ENCODE data around the gene MUC12. TPM values are rescaled to one million over a fixed set of nuclear protein-coding genes. Genes with fewer than 3 reads are reported as not detected.
"Not testable (repeated sequence)": the region's sequence is repeated elsewhere in the genome, so short reads cannot be mapped to it uniquely, and the experiment has no call there.

Gene MUC12
- total and polyA plus RNA-seq, 11 donors: 0.02 to 0.23 (median 0.11) TPM; not detected in 7

GRCh38 chr7:100974021-100974420 is 4.7 kb downstream of the MUC12 start:
- Histone ChIP-seq H3K27ac (no peak overlapping the region), H3K4me3 (no peak overlapping the region), H3K4me1 (no peaks in the 10 kb centered on the region), H3K36me3 (no peaks in the 10 kb centered on the region), H3K9me3 (peaks cover 0 to 5% (median 0%) of the 10 kb centered on the region in 12 donors), H3K27me3 (peaks cover 0 to 38% (median 5%) of the 10 kb centered on the region in 9 donors)
- ATAC-seq (no peak), DNase-seq (no peak)
- TF ChIP-seq CTCF (IDR thresholded peaks at IDR 0.05) (no peak), POLR2A (IDR thresholded peaks at IDR 0.05) (no peak)
- WGBS, 4 donors: 79 to 83% (median 82%) methylated on average over 2 of the region's 2 CpGs
- intact Hi-C loops (cut with DNase I): no loop called here

GRCh38 chr7:100975371-100975821 is 6.0 kb downstream of the MUC12 start:
- H3K36me3 ChIP-seq: no peaks in the 10 kb centered on the region
- no peaks in the 10 kb centered on the region for H3K4me1 ChIP-seq
- H3K9me3 ChIP-seq: peaks cover 0 to 5% (median 0%) of the 10 kb centered on the region in 12 donors
- 65 to 73% (median 70%) methylated on average over 3 of the region's 3 CpGs for WGBS, 4 donors
- peak in 1 of 4 donors; percentile 29 for ATAC-seq
- intact Hi-C loops (cut with DNase I): no loop called here
- no peak overlapping the region for H3K27ac ChIP-seq
- H3K27me3 ChIP-seq: peaks cover 0 to 26% (median 0%) of the 10 kb centered on the region in 9 donors
- no peak overlapping the region for H3K4me3 ChIP-seq
- TF ChIP-seq POLR2A (IDR thresholded peaks at IDR 0.05) (no peak), CTCF (IDR thresholded peaks at IDR 0.05) (no peak)
- DNase-seq: no peak

GRCh38 chr7:100978300-100978699 is 8.9 kb downstream of the MUC12 start:
- WGBS, 4 donors: 73 to 85% (median 76%) methylated on average over 4 of the region's 4 CpGs
- intact Hi-C loops (cut with DNase I): no loop called here
- Histone ChIP-seq H3K4me3 (no peak overlapping the region), H3K4me1 (no peaks in the 10 kb centered on the region), H3K27me3 (peaks cover 0 to 15% (median 0%) of the 10 kb centered on the region in 9 donors), H3K9me3 (peaks cover 0 to 5% (median 0%) of the 10 kb centered on the region in 12 donors), H3K36me3 (no peaks in the 10 kb centered on the region), H3K27ac (no peak overlapping the region)
- no peak for TF ChIP-seq CTCF (IDR thresholded peaks at IDR 0.05)
- TF ChIP-seq POLR2A (IDR thresholded peaks at IDR 0.05): no peak
- DNase-seq: peak in 1 of 5 donors; percentile 7
- no peak for ATAC-seq

- intact Hi-C loops (cut with DNase I): no loop called here
- Histone ChIP-seq H3K4me3 (no peak overlapping the region), H3K27ac (no peak overlapping the region), H3K9me3 (no peaks in the 10 kb centered on the region), H3K27me3 (peaks cover 0 to 9% (median 0%) of the 10 kb centered on the region in 9 donors), H3K4me1 (no peaks in the 10 kb centered on the region), H3K36me3 (no peaks in the 10 kb centered on the region)
- DNase-seq: no peak
- ATAC-seq: no peak
- WGBS, 4 donors: 51 to 60% (median 56%) methylated on average over 8 of the region's 8 CpGs
- TF ChIP-seq CTCF (IDR thresholded peaks at IDR 0.05) (no peak), POLR2A (IDR thresholded peaks at IDR 0.05) (no peak)
These were observed 14.3 kb downstream of the MUC12 start for GRCh38 chr7:100983451-100984187.

GRCh38 chr7:100984241-100984918 is 15.0 kb downstream of the MUC12 start:
- ATAC-seq; intact Hi-C loops (cut with DNase I): not testable (repeated sequence)
- 72 to 80% (median 77%) methylated on average over 14 of the region's 14 CpGs for WGBS, 4 donors

GRCh38 chr7:100985033-100985797 is 15.8 kb downstream of the MUC12 start:
- ATAC-seq; H3K27me3 ChIP-seq; H3K27ac ChIP-seq; H3K4me3 ChIP-seq; H3K4me1 ChIP-seq; DNase-seq; H3K36me3 ChIP-seq; intact Hi-C loops (cut with DNase I); H3K9me3 ChIP-seq: not testable (repeated sequence)
- 68 to 72% (median 70%) methylated on average over 4 of the region's 4 CpGs for WGBS, 4 donors

More at GRCh38 chr7:100984241-100984918, 15.0 kb downstream of the MUC12 start:
- H3K36me3 ChIP-seq, DNase-seq, H3K27me3 ChIP-seq, H3K4me3 ChIP-seq, H3K4me1 ChIP-seq, H3K27ac ChIP-seq, H3K9me3 ChIP-seq: not testable (repeated sequence)

Measured in heart left ventricle (tissue), 16 donors.